ENCODE data around the gene AUP1. TPM values are rescaled to one million over a fixed set of nuclear protein-coding genes. Genes with fewer than 3 reads are reported as not detected.

The AUP1 gene
- total and polyA plus RNA-seq, 11 donors = 33.6 to 168 (median 56.4) TPM

- Histone ChIP-seq H3K9me3 (no peaks in the 10 kb centered on the region), H3K4me3 (no peak overlapping the region), H3K27me3 (no peaks in the 10 kb centered on the region), H3K4me1 (peaks cover 5 to 22% (median 14%) of the 10 kb centered on the region in 12 donors), H3K36me3 (peaks cover 0 to 33% (median 24%) of the 10 kb centered on the region in 9 donors), H3K27ac (no peak overlapping the region)
- intact Hi-C loops (cut with DNase I) = loop anchor here in 5 of 10 donors (5.0 to 10.0 kb wide), 3 partner anchors 50 to 53 kb away; partner anchors contain the start of genes CCDC142 (in 1 of the 5) and TTC31 (in 1 of the 5)
- 75 to 85% (median 80%) methylated on average over 9 to 12 of the region's 12 CpGs for WGBS, 4 donors
- no peak for ATAC-seq
- DNase-seq = peak in 2 of 5 donors; percentile 6 to 19
- TF ChIP-seq POLR2A (IDR thresholded peaks at IDR 0.05) (no peak), CTCF (IDR thresholded peaks at IDR 0.05) (no peak)
These were observed 4.9 kb upstream of the AUP1 start for GRCh38 chr2:74534411-74534810.

- 72 to 87% (median 84%) methylated on average over 4 of the region's 4 CpGs for WGBS, 4 donors
- H3K27ac ChIP-seq = no peak overlapping the region
- H3K27me3 ChIP-seq = no peaks in the 10 kb centered on the region
- H3K4me3 ChIP-seq = no peak overlapping the region
- H3K36me3 ChIP-seq = peaks cover 0 to 33% (median 24%) of the 10 kb centered on the region in 9 donors
- peaks cover 5 to 29% (median 19%) of the 10 kb centered on the region in 12 donors for H3K4me1 ChIP-seq
- intact Hi-C loops (cut with DNase I) = loop anchor here in 5 of 10 donors (5.0 to 10.0 kb wide), 3 partner anchors 51 to 54 kb away; partner anchors contain the start of genes CCDC142 (in 1 of the 5) and TTC31 (in 1 of the 5)
- TF ChIP-seq CTCF (IDR thresholded peaks at IDR 0.05) = no peak
- no peak for TF ChIP-seq POLR2A (IDR thresholded peaks at IDR 0.05)
- DNase-seq (no peak), ATAC-seq (no peak)
- no peaks in the 10 kb centered on the region for H3K9me3 ChIP-seq
These were observed 4.0 kb upstream of the AUP1 start for GRCh38 chr2:74533464-74533863.

GRCh38 chr2:74532222-74532621 is 2.7 kb upstream of the AUP1 start:
- Histone ChIP-seq H3K27me3 (no peaks in the 10 kb centered on the region), H3K27ac (no peak overlapping the region), H3K4me1 (peaks cover 5 to 36% (median 26%) of the 10 kb centered on the region in 12 donors), H3K36me3 (peaks cover 0 to 46% (median 36%) of the 10 kb centered on the region in 9 donors), H3K4me3 (no peak overlapping the region), H3K9me3 (no peaks in the 10 kb centered on the region)
- ATAC-seq = no peak
- intact Hi-C loops (cut with DNase I) = loop anchor here in 5 of 10 donors (5.0 to 10.0 kb wide), 3 partner anchors 50 to 55 kb away; partner anchors contain the start of genes CCDC142 (in 1 of the 5) and TTC31 (in 1 of the 5)
- no peak for DNase-seq
- peak in 8 of 12 donors; percentile 12 to 40 (median 18) for TF ChIP-seq CTCF (IDR thresholded peaks at IDR 0.05)
- TF ChIP-seq POLR2A (IDR thresholded peaks at IDR 0.05) = no peak

GRCh38 chr2:74531666-74532065 is 2.2 kb upstream of the AUP1 start:
- peak overlapping the region in 1 of 12 donors; percentile 83 for H3K4me3 ChIP-seq
- H3K27ac ChIP-seq = no peak overlapping the region
- intact Hi-C loops (cut with DNase I) = loop anchor here in 7 of 10 donors (2.0 to 10.0 kb wide), 6 partner anchors 15 to 56 kb away; partner anchors contain the start of genes CCDC142 (in 2 of the 7) and TTC31 (in 2 of the 7)
- no peaks in the 10 kb centered on the region for H3K9me3 ChIP-seq
- H3K36me3 ChIP-seq = peaks cover 0 to 51% (median 41%) of the 10 kb centered on the region in 9 donors
- 70 to 81% (median 76%) methylated on average over 7 of the region's 7 CpGs for WGBS, 4 donors
- DNase-seq (no peak), ATAC-seq (no peak)
- peaks cover 5 to 36% (median 26%) of the 10 kb centered on the region in 12 donors for H3K4me1 ChIP-seq
- TF ChIP-seq CTCF (IDR thresholded peaks at IDR 0.05) = no peak
- TF ChIP-seq POLR2A (IDR thresholded peaks at IDR 0.05) = no peak
- no peaks in the 10 kb centered on the region for H3K27me3 ChIP-seq

All from heart left ventricle (tissue), 16 donors.